Measurements from ENCODE around the gene GGN. TPM values are rescaled to one million over a fixed set of nuclear protein-coding genes. Genes with fewer than 3 reads are reported as not detected.

The GGN gene
- total and polyA plus RNA-seq, 9 of the 15 experiments (the other 6 are each of a cell fraction or from before 2014, with no cell fraction given): 0.15 to 0.33 TPM; not detected in 7

GRCh38 chr19:38429055-38429810 is 41.4 kb upstream of the GGN start:
- peaks cover 8% of the 10 kb centered on the region; the same call in 1 of the 3 replicates for H3K79me2 ChIP-seq (ENCODE audit: control insufficient read depth, insufficient read depth, low read length)
- H3K9ac ChIP-seq (ENCODE audit: insufficient read depth in 1 of 2, low read depth in 2 of 2, low read length in 2 of 2): no peak overlapping the region; a peak in 1 of 4 replicates
- CTCF ChIA-PET (ENCODE audit: low intra/inter-chr PET ratio): no interaction called here
- peak overlapping the region; percentile 29; the same call in 1 of the 2 replicates for H2AFZ ChIP-seq (ENCODE audit: low read depth, low read length)
- no peaks in the 10 kb centered on the region for H3K9me1 ChIP-seq (ENCODE audit: control insufficient read depth, insufficient read depth, low read length)
- peaks cover 29% of the 10 kb centered on the region in 2 experiments; a peak in 4 of 5 replicates for H3K4me1 ChIP-seq (replicated peaks in 1 of 2; ENCODE audit: control insufficient read depth in 2 of 2, insufficient read depth in 2 of 2, low read length in 2 of 2)
- H3K4me3 ChIP-seq: no peak overlapping the region
- H3K9me3 ChIP-seq (replicated peaks; ENCODE audit: control insufficient read depth, insufficient read depth, low read depth, low read length): no peaks in the 10 kb centered on the region
- POLR2A ChIA-PET: no interaction called here
- 47% methylated on average over 11 of the region's 14 CpGs for WGBS (ENCODE audit: insufficient coverage, low coverage, missing lambda C conversion rate)
- BruUV-seq (replicated peaks): no TSS peak
- DNase-seq (ENCODE audit: extremely low read depth in 1 of 4, low spot score in 3 of 4) (no peak), ATAC-seq (no peak), FAIRE-seq (no peak)
- no peaks in the 10 kb centered on the region for H3K36me3 ChIP-seq (ENCODE audit: control insufficient read depth, insufficient read depth, low read length)
- no peak overlapping the region for H3K27ac ChIP-seq (ENCODE audit: extremely low read depth, low read depth, low read length)
- in situ Hi-C loops (cut with MboI): no loop called here
- no peaks in the 10 kb centered on the region for H4K20me1 ChIP-seq (replicated peaks; ENCODE audit: control insufficient read depth, insufficient read depth, low read length)
- no peak overlapping the region for H3K4me2 ChIP-seq (ENCODE audit: insufficient read depth, low read length)
- intact Hi-C loops (cut with micrococcal nuclease): no loop called here
- H3K27me3 ChIP-seq (ENCODE audit: control insufficient read depth in 2 of 2, insufficient read depth in 2 of 2, low read length in 2 of 2): no peaks in the 10 kb centered on the region
- TF ChIP-seq, protein P1, sequence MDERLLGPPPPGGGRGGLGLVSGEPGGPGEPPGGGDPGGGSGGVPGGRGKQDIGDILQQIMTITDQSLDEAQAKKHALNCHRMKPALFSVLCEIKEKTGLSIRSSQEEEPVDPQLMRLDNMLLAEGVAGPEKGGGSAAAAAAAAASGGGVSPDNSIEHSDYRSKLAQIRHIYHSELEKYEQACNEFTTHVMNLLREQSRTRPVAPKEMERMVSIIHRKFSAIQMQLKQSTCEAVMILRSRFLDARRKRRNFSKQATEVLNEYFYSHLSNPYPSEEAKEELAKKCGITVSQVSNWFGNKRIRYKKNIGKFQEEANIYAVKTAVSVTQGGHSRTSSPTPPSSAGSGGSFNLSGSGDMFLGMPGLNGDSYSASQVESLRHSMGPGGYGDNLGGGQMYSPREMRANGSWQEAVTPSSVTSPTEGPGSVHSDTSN (CRISPR knock-in tag; IDR thresholded peaks at IDR 0.05; ENCODE audit: low read depth): no peak
- TF ChIP-seq, protein P1 (tag; conservative IDR thresholded peaks at IDR 0.05; ENCODE audit: low read depth): 0 out of 2 replicates have a peak, but pooled peaks have one; percentile 13
- TF ChIP-seq, protein P2, sequence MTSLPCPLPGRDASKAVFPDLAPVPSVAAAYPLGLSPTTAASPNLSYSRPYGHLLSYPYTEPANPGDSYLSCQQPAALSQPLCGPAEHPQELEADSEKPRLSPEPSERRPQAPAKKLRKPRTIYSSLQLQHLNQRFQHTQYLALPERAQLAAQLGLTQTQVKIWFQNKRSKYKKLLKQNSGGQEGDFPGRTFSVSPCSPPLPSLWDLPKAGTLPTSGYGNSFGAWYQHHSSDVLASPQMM (CRISPR knock-in tag; IDR thresholded peaks at IDR 0.05): no peak
- TF ChIP-seq RB1 (IDR thresholded peaks at IDR 0.05; ENCODE audit: low read depth) (no peak), SREBF2 (CRISPR knock-in tag; IDR thresholded peaks at IDR 0.05) (no peak), ZZZ3 (IDR thresholded peaks at IDR 0.05) (no peak)

Measured in K562 (cell line).